ENCODE results near the gene PACSIN2.

DNA sequence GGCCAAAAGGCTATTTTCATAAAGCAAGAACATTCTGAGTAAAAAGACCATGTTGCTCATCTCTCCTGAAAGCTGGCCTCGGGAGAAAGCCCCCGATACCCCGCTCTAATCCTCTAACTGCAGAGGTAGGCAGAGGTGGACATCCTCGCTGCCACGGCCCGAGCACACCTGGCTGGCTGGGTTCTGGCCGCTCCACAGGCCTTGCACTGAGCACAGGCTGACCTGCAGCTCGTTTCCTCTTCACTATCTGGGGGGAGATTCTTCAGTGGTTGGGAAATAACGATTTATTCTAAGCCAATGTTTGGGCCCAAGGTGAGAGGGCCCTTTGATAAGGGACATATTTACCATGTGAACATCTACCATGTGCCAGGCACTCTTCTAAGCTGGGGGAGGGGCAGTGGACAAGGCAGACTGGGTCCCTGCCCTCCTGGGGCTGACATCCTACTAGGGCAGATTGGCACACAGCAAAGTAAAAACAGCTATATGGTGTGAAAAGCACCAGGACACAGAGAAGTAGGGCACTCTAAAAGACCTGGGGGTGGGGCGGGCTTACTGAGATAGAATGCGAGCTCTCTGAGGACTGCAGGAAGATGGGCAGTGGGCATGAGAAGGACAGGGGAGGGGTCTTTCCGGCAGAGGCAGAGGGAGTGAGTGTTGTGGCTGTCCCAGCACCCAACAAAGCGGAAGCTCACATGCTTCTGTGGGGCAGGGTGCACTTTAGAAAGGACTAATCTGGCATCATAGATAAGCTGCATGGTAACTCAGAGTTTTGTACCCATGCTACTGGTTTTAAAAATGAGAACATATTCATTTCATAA, 92.4 kb downstream of the PACSIN2 start:
- TF ChIP-seq CTCF (IDR thresholded peaks at IDR 0.05; ENCODE audit: low read depth, low read length) (no peak), POLR2A (IDR thresholded peaks at IDR 0.05; ENCODE audit: extremely low read depth, insufficient read length) (no peak)
